Vagina (tissue), 2 donors: ENCODE data around the gene AGBL4.

Experiments
- CTCF ChIP-seq, 3 experiments: fragments of 450-650 bp in 2 of 3; fragments of 200-600 bp in 1 of 3; sonication (generic) in 1 of 3; IDR thresholded peaks; one replicate each; pipeline ENCODE4 v1.5.1; 2017 to 2019; ENCODE audit warnings: antibody characterized with exemption in 3 of 3, mild to moderate bottlenecking in 2 of 3, moderate library complexity in 2 of 3
- POLR2A ChIP-seq, 2 donors: fragments of 450-650 bp; IDR thresholded peaks; one replicate each; pipeline ENCODE4 v1.6.1; 2017; ENCODE audit warnings: antibody characterized with exemption in 2 of 2, mild to moderate bottlenecking in 2 of 2, moderate library complexity in 2 of 2
- POLR2AphosphoS5 ChIP-seq, 2 donors: sonication (generic); formaldehyde crosslinking; IDR thresholded peaks; one replicate each; pipeline ENCODE4 v1.9.0; 2017; ENCODE audit warnings: antibody characterized with exemption in 2 of 2, mild to moderate bottlenecking in 2 of 2, low read depth in 1 of 2; ENCODE audit not compliant: insufficient read depth in 1 of 2

- no peak for TF ChIP-seq POLR2AphosphoS5 (IDR thresholded peaks at IDR 0.05; ENCODE audit: insufficient read depth in 1 of 2, low read depth in 1 of 2)
- TF ChIP-seq POLR2A (IDR thresholded peaks at IDR 0.05), result no peak
- no peak for TF ChIP-seq CTCF (IDR thresholded peaks at IDR 0.05)
Measured at GRCh38 chr1:49389699-49390098, 634.1 kb downstream of the AGBL4 start.
